Measurements from ENCODE around the gene STOX1. TPM values are rescaled to one million over a fixed set of nuclear protein-coding genes. Genes with fewer than 3 reads are reported as not detected.
"Not testable (repeated sequence)": the region's sequence is repeated elsewhere in the genome, so short reads cannot be mapped to it uniquely, and the experiment has no call there.

STOX1 gene
- total RNA-seq, 1 donor from 2014 or later: 2.9 TPM

DNA sequence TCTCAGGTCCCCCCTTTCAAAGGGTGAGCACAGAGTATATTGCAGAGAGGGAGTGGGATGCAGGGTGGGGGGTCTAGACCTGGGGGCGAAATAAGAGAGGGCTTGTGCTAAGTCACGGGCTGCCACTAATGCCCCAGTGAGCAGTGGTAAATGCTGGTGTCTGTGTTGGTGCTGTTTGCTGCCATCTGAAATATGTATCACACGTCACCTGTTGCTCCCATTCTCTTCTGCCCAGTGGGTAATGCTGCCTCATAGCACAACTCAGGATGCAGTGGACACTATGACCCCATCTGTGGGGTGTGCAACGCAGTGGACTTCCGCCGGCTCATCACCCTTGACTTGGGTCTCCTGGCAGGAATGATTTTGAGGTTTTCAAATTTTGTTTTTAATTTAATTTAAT lies 2.6 kb downstream of the STOX1 start:
- DNase-seq (ENCODE audit: low read depth): no peak

DNA sequence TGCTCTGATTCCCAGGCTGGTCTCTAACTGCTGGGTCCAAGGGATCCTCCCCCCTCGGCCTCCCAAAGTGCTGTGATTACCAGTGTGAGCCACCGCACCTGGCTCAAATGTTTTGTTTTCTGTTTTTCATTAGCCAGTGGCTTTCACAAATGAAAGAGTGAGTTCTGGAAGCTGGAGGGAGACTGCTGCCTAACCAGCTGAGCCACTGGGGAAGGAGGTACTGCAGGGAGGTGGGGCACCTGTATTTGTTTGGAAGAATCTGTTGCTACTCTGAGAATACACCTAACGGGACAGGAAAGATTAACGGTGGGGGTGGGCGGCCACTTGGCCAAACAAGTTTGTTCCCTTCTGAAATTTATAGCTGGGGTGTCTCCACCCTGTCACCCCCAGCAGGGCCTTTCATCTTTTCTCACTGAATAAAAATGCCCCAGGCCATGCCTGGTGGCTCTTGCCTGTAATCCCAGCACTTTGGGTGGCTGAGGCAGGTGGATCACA lies 4.7 kb downstream of the STOX1 start:
- DNase-seq (ENCODE audit: low read depth): peak; percentile 13

DNA sequence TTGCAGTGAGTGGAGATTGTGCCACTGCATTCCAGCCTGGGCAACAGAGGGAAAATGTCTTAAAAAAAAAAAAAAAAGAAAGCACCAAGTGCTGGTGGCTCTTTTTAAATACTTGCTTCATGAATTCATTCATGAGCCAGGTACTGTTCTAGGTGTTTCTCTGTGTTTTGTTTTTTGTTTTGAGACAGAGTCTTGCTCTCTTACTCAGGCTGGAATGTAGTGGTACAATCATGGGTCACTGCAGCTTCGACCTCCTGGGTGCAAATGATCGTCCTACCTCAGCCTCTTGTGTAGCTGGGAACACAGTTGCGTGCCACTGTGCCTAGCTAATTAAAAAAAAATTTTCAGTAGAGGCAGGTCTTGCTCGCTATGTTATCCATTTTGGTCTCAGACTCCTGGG lies 5.3 kb downstream of the STOX1 start:
- DNase-seq (ENCODE audit: low read depth): peak; percentile 83

DNA sequence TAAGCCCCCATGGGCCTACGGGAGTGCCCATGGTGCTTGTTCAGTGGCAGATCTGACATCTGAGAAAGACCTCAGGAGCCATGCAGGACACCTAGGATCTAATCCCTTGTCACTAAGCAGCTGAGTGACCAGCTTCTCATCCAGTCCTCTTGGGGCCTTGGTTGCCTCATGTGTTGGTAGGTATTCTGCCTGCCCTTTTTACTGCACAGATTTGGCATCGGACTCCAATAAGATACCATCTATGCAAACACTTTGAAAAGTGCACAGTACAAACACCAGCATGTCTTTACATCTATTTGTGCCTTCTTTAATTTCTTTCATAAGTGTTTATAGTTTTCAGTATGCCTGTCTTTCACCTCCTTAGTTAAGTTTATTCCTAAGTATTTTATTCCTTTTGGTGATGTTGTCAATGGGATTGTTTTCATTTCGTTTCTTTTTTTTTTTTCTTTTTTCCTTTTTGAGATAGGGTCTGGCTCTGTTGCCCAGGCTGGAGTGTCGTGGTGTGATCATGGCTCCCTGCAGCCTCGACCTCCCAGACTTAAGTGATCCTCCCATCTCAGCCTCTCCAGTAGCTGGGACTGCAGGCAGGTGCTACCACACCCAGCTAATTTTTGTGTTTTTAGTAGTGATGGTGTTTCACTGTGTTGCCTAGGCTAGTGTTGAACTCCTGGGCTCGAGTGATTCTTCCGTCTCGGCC lies 10.4 kb downstream of the STOX1 start:
- DNase-seq (ENCODE audit: low read depth): no peak

DNA sequence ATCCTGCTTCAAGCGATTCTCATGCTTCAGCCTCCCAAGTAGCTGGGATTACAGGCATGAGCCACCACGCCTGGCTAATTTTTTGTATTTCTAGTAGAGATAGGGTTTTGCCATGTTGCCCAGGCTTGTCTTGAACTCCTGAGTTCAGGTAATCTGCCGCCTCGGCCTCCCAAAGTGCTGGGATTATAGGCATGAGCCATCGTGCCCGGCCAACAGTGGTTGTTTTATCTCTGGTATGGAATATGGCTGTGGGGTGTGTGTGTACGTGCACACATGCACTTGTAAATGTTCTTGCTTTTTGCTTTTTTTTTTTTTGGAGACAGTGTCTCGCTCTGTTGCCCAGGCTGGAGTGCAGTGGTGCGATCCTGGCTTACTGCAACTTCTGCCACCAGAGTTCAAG lies 13.3 kb downstream of the STOX1 start:
- not testable (repeated sequence) for DNase-seq (ENCODE audit: low read depth)

DNA sequence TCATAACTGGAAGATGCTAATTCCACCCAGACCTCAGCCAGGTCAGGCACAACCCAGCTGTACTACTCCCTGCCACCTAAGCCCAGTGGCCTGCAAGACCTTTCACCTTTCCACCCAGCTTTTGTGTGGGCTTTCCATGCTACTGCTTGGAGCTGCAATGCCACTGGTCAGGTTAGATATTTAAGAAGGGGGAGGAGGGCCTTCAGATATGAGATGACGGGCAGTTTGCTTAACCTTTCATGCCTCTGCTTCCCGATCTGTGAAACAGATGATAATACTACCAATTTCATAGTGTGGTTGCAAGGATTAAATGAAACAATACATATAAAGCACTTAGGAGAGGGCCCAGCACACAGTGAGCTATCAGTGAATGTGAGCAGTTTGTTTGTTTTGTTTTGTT lies 20.9 kb downstream of the STOX1 start:
- no peak for DNase-seq (ENCODE audit: low read depth)

DNA sequence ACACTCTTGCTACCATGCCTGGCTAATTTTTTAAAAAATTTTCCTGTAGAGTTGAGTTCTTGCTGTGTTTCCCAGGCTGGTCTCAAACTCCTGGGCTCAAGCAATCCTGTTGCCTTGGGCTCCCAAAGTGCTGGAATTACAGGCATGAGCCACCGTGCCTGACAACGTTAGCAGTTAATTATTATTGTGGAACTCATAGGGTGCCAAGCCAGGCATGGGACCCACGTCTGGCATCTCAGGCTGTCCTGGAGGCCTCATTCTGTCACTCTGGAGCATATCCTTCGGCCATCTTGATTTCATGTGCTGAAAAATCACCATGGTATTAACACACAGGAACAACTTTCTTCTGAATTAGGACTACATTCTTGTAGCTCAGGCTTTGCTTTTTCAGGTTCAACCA lies 21.5 kb downstream of the STOX1 start:
- DNase-seq (ENCODE audit: low read depth): peak; percentile 31

DNA sequence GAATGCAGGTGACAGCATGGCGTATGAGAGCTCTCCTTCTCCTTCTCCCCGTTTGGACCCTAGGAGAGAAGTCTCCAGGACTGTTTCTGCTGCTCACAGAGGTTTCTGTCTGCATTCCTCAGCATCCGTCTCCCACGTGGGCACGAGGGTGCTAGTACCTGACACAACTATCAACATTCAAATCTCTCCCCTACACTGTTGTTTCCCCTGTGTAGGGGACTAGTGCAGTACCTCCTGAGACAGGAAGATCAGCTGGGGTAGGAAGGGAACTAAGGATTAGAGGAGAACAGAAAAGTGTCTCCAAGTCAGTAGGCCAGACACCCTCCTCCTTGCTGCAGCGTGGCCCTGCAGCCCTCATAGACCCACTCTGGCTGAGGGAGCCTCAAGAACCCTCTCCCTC lies 29.0 kb downstream of the STOX1 start:
- DNase-seq (ENCODE audit: low read depth): no peak

DNA sequence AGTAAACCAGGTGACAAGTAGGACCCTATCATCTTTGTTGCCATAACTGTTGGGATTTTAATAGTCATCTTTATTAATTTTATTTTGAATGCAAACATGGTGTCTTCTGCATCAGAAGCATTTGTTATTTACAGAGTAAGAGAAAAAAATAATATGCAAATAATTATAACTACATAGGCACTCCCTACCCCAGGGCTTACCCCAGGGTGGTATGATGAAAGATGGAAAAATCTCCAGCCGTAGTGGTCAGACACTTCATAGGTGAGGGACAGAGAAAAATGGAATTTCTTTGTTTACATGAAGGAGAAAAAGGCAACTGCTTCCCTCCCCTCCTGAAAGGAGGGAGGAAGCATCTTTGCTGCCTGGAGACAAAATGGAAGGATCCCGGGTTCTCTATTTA lies 29.7 kb downstream of the STOX1 start:
- no peak for DNase-seq (ENCODE audit: low read depth)

DNA sequence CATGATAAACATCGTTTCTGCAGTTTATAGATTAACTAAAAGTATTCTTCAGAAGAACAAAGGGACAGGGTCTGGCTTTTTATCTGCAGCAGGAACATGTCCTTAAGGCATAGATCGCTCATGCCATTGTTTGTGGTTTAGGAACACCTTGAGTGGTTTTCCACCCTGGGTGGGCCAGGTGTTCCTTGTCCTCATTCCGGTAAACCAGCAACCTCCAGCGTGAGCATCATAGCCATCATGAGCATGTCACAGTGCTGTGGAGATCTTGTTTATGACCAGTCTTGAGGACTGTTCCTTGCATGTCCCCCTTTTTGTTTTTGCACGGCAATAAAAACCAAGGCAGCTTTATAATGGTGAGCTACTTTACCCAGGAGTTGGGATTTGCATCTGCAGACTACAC lies 33.9 kb downstream of the STOX1 start:
- no peak for DNase-seq (ENCODE audit: low read depth)

DNA sequence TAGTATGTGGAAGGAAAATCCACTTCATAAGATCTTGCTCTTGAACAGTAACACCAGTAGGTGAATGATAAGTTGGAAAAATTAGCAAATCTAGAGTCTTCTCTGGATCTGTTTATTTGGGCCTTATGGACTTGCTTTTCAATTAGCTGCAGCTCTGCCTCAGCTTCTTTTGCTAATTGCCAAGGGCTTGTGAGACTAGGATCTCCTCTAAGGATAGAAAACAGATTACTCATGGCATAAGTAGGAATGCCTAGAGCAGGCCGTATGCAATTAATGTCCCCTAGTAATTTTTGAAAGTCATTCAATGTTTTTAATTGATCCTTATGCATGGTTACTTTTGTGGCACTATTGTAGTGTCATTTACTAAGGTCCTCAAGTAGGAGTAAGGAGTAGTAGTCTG lies 37.3 kb downstream of the STOX1 start:
- DNase-seq (ENCODE audit: low read depth): no peak

DNA sequence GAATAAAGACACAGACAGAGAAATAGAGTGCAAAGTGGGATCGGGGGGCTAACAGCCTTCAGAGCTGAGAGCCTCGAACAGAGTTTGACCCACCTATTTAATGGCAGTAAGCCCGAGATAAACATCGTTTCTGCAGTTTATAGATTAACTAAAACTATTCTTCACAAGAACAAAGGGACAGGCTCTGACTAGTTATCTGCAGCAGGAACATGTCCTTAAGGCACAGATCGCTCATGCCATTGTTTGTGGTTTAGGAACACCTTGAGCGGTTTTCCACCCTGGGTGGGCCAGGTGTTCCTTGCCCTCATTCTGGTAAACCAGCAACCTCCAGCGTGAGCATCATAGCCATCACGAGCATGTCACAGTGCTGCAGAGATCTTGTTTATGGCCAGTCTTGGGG lies 40.8 kb downstream of the STOX1 start:
- not testable (repeated sequence) for DNase-seq (ENCODE audit: low read depth)

DNA sequence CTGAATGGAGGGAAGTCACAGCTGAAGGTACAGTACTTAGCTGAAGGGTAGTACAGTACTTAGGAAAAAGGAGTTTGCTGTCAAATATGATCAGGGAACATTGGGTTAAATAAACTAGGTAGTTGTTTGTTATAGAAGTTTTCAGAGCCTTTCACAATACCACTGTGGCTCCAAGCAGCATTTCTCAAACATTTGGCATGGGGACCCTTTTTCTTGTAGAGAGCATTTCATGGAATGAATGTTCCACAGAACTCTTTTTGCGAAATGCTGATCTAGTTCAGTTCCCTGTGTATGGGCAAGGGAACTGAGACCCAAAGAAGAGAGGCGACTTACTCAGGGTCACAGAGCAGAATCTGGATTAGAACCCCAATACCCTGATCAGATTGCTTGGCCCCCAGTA lies 42.3 kb downstream of the STOX1 start:
- DNase-seq (ENCODE audit: low read depth): no peak

DNA sequence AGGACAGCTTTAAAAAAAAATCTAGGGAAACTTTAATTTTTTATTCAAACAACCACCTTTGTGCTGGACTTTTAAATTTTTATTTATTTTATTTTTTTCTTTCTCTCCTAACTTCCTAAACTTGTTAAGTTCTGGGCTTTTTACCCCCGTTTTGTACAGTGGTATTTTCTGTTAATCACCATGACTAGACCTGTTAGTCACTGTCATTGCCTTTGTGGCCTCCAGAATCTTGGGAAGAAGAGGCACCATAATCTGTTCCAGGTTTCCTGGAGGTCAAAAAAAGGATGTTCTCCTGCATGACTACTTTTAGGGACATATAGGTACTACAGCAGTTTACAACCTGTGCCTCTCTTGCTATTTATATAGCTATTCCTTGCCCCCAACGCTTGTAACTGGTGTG lies 42.7 kb downstream of the STOX1 start:
- DNase-seq (ENCODE audit: low read depth): no peak

DNA sequence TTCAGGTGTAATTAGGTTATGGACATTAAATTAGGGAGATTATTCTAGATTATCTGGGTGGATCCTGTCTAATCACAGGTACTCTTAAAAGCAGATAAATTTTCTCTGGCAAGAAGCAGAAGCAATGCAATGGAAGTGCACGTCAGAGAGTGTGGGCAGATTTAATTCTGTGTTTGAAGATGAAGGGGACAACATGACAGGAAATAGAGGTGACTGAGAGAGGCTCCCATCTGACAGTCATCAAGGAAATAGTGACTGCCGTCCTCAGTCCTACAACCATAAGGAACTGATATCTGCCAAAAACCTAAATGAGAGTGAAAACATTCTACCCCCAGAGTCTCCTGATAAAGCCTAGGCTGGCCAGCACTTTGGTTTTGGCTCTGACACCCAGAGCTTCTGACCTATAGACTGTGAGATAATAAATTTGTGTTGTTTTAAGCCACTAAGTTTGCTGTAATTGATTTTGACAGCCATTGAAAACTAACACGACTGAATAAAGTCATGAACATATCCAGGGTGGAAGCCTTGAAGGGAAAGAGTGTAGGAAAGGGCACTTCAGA lies 43.3 kb downstream of the STOX1 start:
- DNase-seq (ENCODE audit: low read depth): no peak

DNA sequence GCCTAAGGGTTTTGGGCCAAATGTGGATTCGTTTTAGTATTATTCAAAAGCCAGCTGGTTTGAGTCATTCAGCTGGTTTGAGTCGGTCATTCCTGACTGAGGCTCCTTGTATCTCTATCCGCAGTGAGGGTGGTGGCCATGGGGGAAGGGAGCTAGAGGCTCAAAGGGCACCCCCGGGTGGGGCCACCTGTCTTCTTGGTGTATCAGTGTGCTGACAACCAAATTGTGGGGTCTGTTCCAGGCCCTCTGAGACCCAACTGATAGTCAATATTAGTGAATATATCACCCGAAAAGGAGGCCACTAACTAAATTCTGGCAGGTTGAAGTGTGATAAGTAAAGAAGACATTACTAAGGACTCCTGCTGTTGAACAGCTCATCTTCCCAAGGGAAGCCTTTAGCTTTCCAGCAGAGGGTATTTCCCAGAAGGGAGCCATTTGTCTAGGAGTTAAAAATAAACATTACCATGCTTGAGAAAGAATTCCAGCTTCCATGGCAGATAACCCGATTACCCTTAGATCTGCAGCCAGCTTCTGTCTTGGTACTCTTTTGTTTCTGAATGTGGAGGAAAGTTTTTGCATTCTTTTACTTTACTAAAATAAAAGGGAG lies 43.9 kb downstream of the STOX1 start:
- peak; percentile 59 for DNase-seq (ENCODE audit: low read depth)

DNA sequence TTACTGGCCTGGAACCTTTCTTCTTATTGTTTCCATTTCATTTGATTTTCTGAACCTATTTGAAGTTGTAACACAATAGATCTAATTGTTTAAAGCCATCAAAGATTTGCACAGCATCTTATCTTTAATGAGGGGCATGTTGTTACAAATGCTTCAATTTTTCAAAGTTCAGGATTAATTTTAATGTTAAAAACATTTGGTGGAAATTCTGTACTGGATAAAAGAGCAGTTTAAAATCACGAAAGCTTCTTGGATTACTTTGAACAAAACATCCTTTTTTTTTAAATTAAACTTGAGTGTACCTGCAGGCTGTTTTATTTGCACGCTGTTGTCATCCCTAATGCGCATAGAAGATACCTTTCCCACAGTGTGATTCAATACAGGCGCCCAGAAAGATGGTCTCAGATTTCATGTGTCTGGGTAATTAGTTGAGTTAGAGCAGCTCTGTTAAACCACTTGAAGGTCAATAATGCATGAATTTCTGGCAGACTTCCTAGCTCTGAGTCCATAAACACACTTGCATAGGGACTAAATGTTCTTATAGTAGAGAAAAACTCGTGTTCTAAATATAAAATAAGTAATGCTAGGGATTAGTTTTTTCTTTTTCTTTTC lies 44.5 kb downstream of the STOX1 start:
- peak; percentile 93 for DNase-seq (ENCODE audit: low read depth)

DNA sequence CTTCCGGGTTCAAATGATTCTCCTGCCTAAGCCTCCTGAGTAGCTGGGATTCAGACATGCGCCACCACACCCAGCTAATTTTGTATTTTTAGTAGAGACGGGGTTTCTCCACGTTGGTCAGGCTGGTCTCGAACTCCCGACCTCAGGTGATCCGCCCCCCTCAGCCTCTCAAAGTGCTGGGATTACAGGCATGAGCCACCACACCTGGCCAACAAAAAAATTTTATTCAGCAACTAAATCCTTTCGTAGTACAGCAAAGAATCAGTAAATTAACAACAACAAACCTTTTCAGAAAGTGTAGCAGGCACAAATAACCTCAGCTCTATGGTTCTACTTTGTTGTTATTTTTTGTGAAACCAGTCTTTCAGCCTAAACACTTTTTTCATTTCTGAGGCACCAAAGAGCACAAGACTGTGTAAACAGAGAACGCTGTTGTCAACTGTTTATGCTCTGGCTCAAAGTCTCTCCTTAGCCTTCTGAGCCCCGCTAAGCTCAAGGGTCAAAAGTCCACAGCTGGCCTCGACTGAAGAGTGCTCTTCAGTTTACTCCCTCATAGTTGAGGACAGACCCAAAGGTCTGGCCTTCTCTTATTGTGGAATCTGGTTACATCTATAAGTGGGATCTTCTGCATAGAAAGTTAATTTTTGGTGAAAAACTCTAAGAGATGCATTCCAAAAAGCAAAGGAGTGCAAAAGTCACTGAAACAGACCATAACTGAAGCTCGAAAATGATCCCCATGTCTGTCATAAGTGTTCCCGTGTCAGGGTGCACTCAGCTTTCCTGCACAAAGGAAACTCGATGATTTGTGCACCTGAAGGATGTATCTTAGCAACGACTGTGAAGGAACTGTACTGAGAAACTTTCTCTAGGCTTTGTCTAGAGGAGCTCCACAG lies 49.2 kb downstream of the STOX1 start:
- no peak for DNase-seq (ENCODE audit: low read depth)

DNA sequence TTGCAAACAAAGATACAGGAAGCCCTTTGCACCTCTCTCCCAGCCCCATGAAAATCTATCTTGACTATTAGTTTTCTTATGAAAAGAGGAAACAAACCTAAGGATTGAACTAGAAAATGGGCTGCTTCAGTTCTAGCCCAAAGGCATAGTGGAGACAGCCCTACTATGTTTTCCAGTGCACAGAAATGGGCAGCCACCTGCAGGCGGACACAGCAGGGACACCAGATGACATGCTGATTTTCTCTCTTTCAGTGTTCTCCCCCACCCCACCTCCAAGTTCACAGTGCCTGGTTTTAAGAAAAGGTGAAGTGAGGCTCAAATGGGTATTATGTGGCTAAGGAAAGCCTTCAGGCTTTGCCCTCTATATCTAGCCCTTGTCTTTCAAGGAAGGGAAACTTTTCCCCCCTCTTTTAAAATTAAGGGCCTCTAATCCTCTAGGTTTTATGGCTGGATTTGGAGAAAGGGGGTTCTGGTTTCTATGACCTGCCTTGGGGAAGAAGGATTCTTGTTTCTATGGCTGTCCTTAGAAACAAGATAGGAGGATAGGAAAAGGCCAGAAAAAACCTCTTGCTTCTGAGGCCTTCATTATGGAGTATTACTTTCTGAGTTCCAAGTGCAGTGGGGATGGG lies 50.3 kb downstream of the STOX1 start:
- DNase-seq (ENCODE audit: low read depth): no peak

DNA sequence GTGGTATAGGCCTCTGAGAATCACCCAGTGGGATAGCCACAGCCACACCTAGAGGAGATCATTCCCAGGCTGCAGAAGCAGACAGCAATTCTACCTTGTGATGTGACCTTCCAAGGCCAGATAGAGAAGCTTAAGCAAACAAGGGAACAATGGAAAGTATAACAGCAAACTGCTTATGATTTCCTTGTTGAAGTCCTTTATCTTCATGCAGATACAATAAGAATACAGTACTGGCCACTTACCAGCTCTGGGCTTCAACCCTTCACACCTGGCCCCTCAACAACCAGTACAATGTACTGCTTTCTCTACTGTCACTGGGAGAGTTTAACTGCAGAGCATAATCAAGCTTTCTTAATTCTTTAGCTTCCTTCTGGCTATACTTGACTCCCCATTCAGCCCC lies 51.2 kb downstream of the STOX1 start:
- no peak for DNase-seq (ENCODE audit: low read depth)

DNA sequence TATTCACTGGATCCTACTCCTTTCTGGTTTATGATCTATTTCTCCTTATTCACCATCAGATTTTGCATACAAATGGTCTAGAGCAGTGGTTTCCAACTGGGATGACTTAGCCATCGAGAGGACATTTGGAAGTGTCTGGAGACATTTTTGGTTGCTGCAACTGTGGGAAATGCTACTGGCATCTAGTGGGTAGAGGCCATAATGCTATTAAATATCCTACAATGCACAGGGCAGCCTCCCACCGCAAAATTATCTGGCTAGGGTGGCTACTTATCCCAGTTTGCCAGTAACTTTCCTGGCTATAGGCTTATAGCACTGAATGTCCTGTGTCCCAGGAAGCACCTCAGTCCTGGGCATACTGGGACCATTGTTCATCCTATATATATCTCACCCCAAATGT lies 52.3 kb downstream of the STOX1 start:
- no peak for DNase-seq (ENCODE audit: low read depth)

DNA sequence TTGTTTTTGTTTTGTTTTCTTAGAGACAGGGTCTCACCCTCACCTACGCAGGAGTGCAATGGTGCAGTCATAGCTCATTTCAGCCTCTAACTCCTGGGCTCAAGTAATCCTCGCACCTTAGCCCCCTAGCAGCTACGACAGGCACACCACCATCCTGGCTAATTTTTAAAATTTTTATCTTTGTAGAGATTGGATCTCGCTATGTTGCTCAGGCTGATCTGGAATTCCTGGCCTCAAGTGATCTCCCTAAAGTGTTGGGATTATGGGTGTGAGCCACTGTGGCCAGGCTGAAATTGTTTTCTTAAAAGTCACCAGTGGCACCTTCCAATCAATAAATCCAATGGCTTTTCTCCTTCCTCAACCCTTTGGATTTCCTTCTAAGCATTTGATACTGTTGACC lies 52.9 kb downstream of the STOX1 start:
- no peak for DNase-seq (ENCODE audit: low read depth)

Data from renal cortical epithelial cell (primary cell).